ENCODE results near the gene LRIG2.

Gene LRIG2

GRCh38 chr1:113128116-113128515 lies 55.1 kb downstream of the LRIG2 start:
- no peak for TF ChIP-seq CTCF (IDR thresholded peaks at IDR 0.05; ENCODE audit: borderline replicate concordance, insufficient read depth, low read depth, low read length)
- no peak overlapping the region for H3K4me3 ChIP-seq (ENCODE audit: low read depth, low read length)

DNA sequence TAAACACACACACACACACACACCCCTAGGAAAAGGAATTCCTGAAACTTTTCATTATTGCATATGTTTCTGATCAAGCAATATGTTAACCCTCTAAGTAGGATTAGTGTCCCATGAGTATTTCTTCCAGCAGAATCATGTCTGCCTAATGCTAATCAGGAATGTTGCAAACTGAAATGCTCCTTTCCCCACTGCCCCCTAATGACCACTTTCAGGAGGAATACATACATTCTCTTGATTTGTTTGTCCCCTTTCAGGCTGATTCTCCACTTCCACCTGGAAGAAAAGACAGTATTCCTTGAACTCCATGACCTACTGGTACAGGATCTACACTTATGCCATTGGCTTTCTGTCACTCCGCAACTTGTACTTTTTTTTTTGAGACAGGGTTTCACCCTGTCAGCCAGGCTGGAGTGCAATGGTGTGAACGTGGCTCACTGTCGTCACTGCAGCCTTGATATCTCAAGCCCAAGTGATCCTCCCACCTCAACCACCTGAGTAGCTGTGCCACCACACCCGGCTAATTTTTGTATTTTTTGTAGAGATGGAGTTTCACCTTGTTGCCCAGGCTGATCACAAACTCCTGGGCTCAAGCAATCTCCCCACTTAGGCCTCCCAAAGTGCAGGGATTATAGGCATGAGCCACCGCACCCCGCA lies 56.7 kb downstream of the LRIG2 start:
- no peak overlapping the region for H3K4me3 ChIP-seq (ENCODE audit: low read depth, low read length)
- TF ChIP-seq CTCF (IDR thresholded peaks at IDR 0.05; ENCODE audit: borderline replicate concordance, insufficient read depth, low read depth, low read length): no peak

DNA sequence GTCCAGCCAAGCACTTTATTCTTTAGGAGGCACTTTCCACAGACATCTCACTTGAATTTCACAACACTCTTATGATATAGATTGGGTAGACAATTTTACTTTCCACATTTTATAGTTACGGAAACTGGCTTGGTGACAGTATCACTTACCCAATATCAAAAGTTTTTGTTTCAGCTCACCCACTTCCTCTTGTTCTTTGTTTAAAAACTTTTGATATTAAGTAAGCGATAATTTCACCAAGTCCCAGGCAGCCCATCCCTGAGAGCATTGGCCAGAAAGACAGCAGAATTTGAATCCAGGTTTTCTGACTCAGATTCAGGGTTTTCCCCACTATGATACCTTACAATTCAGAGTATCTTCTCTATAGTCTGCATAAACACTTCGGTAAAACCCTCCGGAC lies 60.0 kb downstream of the LRIG2 start:
- no peak for TF ChIP-seq CTCF (IDR thresholded peaks at IDR 0.05; ENCODE audit: borderline replicate concordance, insufficient read depth, low read depth, low read length)
- no peak overlapping the region for H3K4me3 ChIP-seq (ENCODE audit: low read depth, low read length)

- no peak overlapping the region for H3K4me3 ChIP-seq (ENCODE audit: low read depth, low read length)
- TF ChIP-seq CTCF (IDR thresholded peaks at IDR 0.05; ENCODE audit: borderline replicate concordance, insufficient read depth, low read depth, low read length): no peak
Measured at GRCh38 chr1:113133759-113134158, 60.8 kb downstream of the LRIG2 start.

DNA sequence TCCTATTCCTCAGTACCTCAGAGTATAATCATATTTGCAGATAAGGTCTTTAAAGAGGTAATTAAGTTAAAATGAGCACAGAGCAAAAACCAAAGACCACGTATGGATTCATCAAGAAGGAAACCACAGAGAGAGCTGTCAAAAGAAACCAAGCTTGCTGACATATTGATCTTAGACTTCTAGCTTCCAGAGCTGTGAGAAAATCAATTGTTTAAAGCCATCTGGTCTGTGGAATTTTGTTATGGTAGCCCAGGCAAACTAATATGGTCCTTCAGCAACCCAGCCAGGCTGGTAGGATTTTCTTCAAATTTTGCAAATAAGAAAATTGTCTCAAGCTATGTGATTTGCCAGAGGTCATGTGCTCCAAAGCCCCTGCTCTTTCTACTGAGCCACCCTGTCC lies 62.5 kb downstream of the LRIG2 start:
- H3K4me3 ChIP-seq (ENCODE audit: low read depth, low read length): no peak overlapping the region
- TF ChIP-seq CTCF (IDR thresholded peaks at IDR 0.05; ENCODE audit: borderline replicate concordance, insufficient read depth, low read depth, low read length): no peak

- no peak overlapping the region for H3K4me3 ChIP-seq (ENCODE audit: low read depth, low read length)
- TF ChIP-seq CTCF (IDR thresholded peaks at IDR 0.05; ENCODE audit: borderline replicate concordance, insufficient read depth, low read depth, low read length): no peak
Measured at GRCh38 chr1:113136476-113136875, 63.5 kb downstream of the LRIG2 start.

DNA sequence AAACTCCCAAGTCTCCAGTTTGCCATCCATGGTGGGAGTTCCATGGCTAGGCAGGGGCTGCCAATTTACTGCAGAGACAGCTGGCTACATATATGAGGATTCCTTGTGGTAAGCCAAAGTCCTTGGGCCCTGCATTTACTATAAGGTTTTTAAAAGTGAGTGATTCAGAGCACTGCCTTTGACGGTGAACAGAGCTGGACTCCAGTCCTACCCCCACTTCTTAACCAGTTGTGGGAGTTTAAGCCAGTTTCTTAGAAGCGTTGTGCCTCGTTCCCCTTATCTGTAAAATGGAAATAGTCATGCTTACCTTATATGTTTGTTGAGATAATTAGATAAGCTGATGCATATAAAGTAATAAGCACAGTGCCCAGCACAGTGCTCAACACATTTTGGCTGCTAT lies 64.6 kb downstream of the LRIG2 start:
- no peak for TF ChIP-seq CTCF (IDR thresholded peaks at IDR 0.05; ENCODE audit: borderline replicate concordance, insufficient read depth, low read depth, low read length)

More for the DNA sequence above, 64.6 kb downstream of the LRIG2 start:
- no peak overlapping the region for H3K4me3 ChIP-seq (ENCODE audit: low read depth, low read length)

All from GM12875 (cell line).